H1 (cell line): ENCODE measurements around the gene VN1R2. TPM values are rescaled to one million over a fixed set of nuclear protein-coding genes. Genes with fewer than 3 reads are reported as not detected.

Experiments used
- CTCF ChIA-PET: fragments of 300-600 bp; sonication (Branson Sonifier 250); formaldehyde crosslinking; loops from one replicate; lab custom pipeline; 2021; ENCODE audit not compliant: partially characterized antibody; lab: Charles Lee
- POLR2A ChIA-PET: fragments of 300-600 bp; sonication (Branson Sonifier 250); formaldehyde crosslinking; loops from one replicate; lab custom pipeline; 2021; ENCODE audit warnings: inconsistent platforms; ENCODE audit not compliant: partially characterized antibody; lab: Charles Lee
- DNase-seq, 2 experiments: peaks; one replicate each; pipeline versions ENCODE4 v3.0.0 to v3.0.0-alpha.2; 2010 to 2022; ENCODE audit warnings: low spot score in 2 of 2, low read depth in 1 of 2, mixed read lengths in 1 of 2
- FAIRE-seq: peaks from 2 replicates; lab custom pipeline; 2011; peaks lifted over from hg19 to GRCh38; lab: Jason Lieb, UNC
- H2AFZ ChIP-seq: 2 replicates; pipeline ENCODE4 v1.8.1; 2012; ENCODE audit warnings: low read length, inconsistent platforms
- H2AK5ac ChIP-seq: 2 replicates; pipeline ENCODE4 v1.6.1; 2013; ENCODE audit warnings: low read depth, low read length
- H2BK120ac ChIP-seq: replicated peaks from 2 replicates; pipeline ENCODE3; 2013; ENCODE audit warnings: low read depth, low read length, inconsistent platforms
- H2BK12ac ChIP-seq: 2 replicates; pipeline ENCODE4 v1.6.1; 2013; ENCODE audit warnings: low read depth, low read length
- H2BK15ac ChIP-seq: 2 replicates; pipeline ENCODE4 v1.6.1; 2013; ENCODE audit warnings: low read length
- H2BK20ac ChIP-seq: 2 replicates; pipeline ENCODE4 v1.6.1; 2013; ENCODE audit warnings: low read length
- H2BK5ac ChIP-seq: 2 replicates; pipeline ENCODE4 v1.6.1; 2013; ENCODE audit warnings: low read depth, low read length
- H3K14ac ChIP-seq: 2 replicates; pipeline ENCODE4 v1.6.1; 2013; ENCODE audit warnings: inconsistent platforms; ENCODE audit not compliant: insufficient read length
- H3K18ac ChIP-seq: 2 replicates; pipeline ENCODE4 v1.6.1; 2013; ENCODE audit warnings: low read length; ENCODE audit errors: extremely low read depth
- H3K23ac ChIP-seq: 2 replicates; pipeline ENCODE4 v1.6.1; 2013; ENCODE audit warnings: inconsistent platforms; ENCODE audit not compliant: insufficient read length
- H3K23me2 ChIP-seq: 2 replicates; pipeline ENCODE4 v1.6.1; 2013; ENCODE audit warnings: low read depth, low read length
- H3K27ac ChIP-seq: 2 replicates; pipeline ENCODE4 v1.6.1; 2011; ENCODE audit warnings: low read depth, low read length, inconsistent platforms
- H3K27me3 ChIP-seq, 4 experiments: replicated peaks in 1 of 4; 1 replicate in 1 of 4; 2 replicates in 3 of 4; pipeline versions ENCODE4 v1.6.1 to v1.8.1; 2011 to 2013; ENCODE audit warnings: low read length in 3 of 4, mild to moderate bottlenecking in 3 of 4, inconsistent platforms in 2 of 4, mixed read lengths in 2 of 4, moderate library complexity in 1 of 4; ENCODE audit not compliant: control insufficient read depth in 3 of 4, insufficient read depth in 3 of 4; ENCODE audit errors: extremely low read depth in 1 of 4
- H3K36me3 ChIP-seq, 4 experiments: 2 replicates each; pipeline versions ENCODE4 v1.6.1 to v1.8.1; 2011 to 2013; ENCODE audit warnings: mild to moderate bottlenecking in 4 of 4, low read length in 3 of 4, moderate library complexity in 2 of 4, control low read depth in 1 of 4, inconsistent platforms in 1 of 4; ENCODE audit not compliant: insufficient read depth in 4 of 4, control insufficient read depth in 2 of 4
- H3K4ac ChIP-seq: replicated peaks from 2 replicates; pipeline ENCODE3; 2013; ENCODE audit warnings: low read length, low read depth, mixed read lengths, inconsistent platforms; ENCODE audit not compliant: insufficient read length
- H3K4me1 ChIP-seq, 4 experiments: replicated peaks in 1 of 4; 1 replicate in 1 of 4; 2 replicates in 3 of 4; pipeline versions ENCODE4 v1.6.1 to v1.8.1; 2011 to 2013; ENCODE audit warnings: low read length in 3 of 4, inconsistent platforms in 2 of 4, mixed read lengths in 1 of 4; ENCODE audit not compliant: insufficient read depth in 4 of 4, control insufficient read depth in 3 of 4
- H3K4me2 ChIP-seq, 2 experiments: 2 replicates each; pipeline versions ENCODE4 v1.6.1 to v1.8.1; 2011 to 2013; ENCODE audit warnings: low read depth in 2 of 2, low read length in 2 of 2, control low read depth in 1 of 2, inconsistent platforms in 1 of 2, mild to moderate bottlenecking in 1 of 2; ENCODE audit not compliant: insufficient read depth in 1 of 2
- H3K4me3 ChIP-seq, 4 experiments: fragments of 200-600, 300-600 bp in 1 of 4; sonication (generic), shearing (Covaris generic), sonication (Bioruptor Twin) in 1 of 4; 2 replicates each; pipeline versions ENCODE4 v1.5.1 to v1.8.1; 2011 to 2016; ENCODE audit warnings: low read length in 4 of 4, low read depth in 3 of 4, control low read depth in 2 of 4, inconsistent platforms in 2 of 4, mild to moderate bottlenecking in 2 of 4, mixed read lengths in 1 of 4, moderate library complexity in 1 of 4; ENCODE audit not compliant: insufficient read depth in 2 of 4; ENCODE audit errors: extremely low read depth in 1 of 4
- H3K56ac ChIP-seq: replicated peaks from 2 replicates; pipeline ENCODE3; 2013; ENCODE audit warnings: low read depth, mild to moderate bottlenecking, mixed read lengths, low read length, inconsistent platforms; ENCODE audit not compliant: insufficient read length
- H3K79me1 ChIP-seq: 2 replicates; pipeline ENCODE4 v1.6.1; 2013; ENCODE audit warnings: low read depth, low read length, control low read depth
- H3K79me2 ChIP-seq, 2 experiments: 2 replicates each; pipeline versions ENCODE4 v1.6.1 to v1.8.1; 2012 to 2013; ENCODE audit warnings: low read length in 2 of 2, mild to moderate bottlenecking in 2 of 2, inconsistent platforms in 1 of 2; ENCODE audit not compliant: insufficient read depth in 2 of 2, control insufficient read depth in 1 of 2
- H3K9ac ChIP-seq, 4 experiments: replicated peaks in 1 of 4; 1 replicate in 1 of 4; 2 replicates in 3 of 4; pipeline versions ENCODE4 v1.6.1 to v1.8.1; 2011 to 2013; ENCODE audit warnings: low read depth in 3 of 4, low read length in 3 of 4, control low read depth in 2 of 4, mild to moderate bottlenecking in 2 of 4, moderate library complexity in 2 of 4, inconsistent platforms in 1 of 4; ENCODE audit errors: extremely low read depth in 1 of 4
- H3K9me3 ChIP-seq, 2 experiments: 2 replicates each; pipeline versions ENCODE4 v1.6.1 to v1.8.1; 2012 to 2013; ENCODE audit warnings: mild to moderate bottlenecking in 2 of 2, moderate library complexity in 2 of 2, control low read depth in 1 of 2, inconsistent platforms in 1 of 2, low read depth in 1 of 2, low read length in 1 of 2, mixed read lengths in 1 of 2; ENCODE audit not compliant: insufficient read depth in 2 of 2
- H4K20me1 ChIP-seq, 2 experiments: replicated peaks in 1 of 2; 2 replicates each; pipeline versions ENCODE3 to v1.8.1; 2011 to 2013; ENCODE audit warnings: inconsistent platforms in 2 of 2, low read length in 2 of 2, mild to moderate bottlenecking in 1 of 2; ENCODE audit not compliant: insufficient read depth in 2 of 2, control insufficient read depth in 1 of 2
- H4K5ac ChIP-seq: 2 replicates; pipeline ENCODE4 v1.6.1; 2013; ENCODE audit warnings: low read length, low read depth, mixed read lengths, inconsistent platforms; ENCODE audit not compliant: insufficient read length
- H4K8ac ChIP-seq: 2 replicates; pipeline ENCODE4 v1.8.0; 2013; ENCODE audit warnings: mild to moderate bottlenecking, moderate library complexity, low read length, inconsistent platforms; ENCODE audit not compliant: insufficient read depth; ENCODE audit errors: extremely low read depth
- H4K91ac ChIP-seq: replicated peaks from 2 replicates; pipeline ENCODE3; 2013; ENCODE audit warnings: low read length, mixed read lengths, inconsistent platforms; ENCODE audit not compliant: insufficient read length
- ASH2L ChIP-seq: fragments of 200-600, 300-600 bp; sonication (generic); IDR thresholded peaks from one replicate; pipeline ENCODE4 v1.7.1; 2017; ENCODE audit warnings: low read length
- CEBPB ChIP-seq: IDR thresholded peaks from 2 replicates; pipeline ENCODE4 v1.6.1; 2012; ENCODE audit warnings: low read depth, low read length
- CHD1 ChIP-seq: IDR thresholded peaks from 2 replicates; pipeline ENCODE4 v1.6.1; 2012; ENCODE audit warnings: low read depth, low read length, improper control_type of control experiment
- CTCF ChIP-seq, 3 experiments: IDR thresholded peaks; 1 replicate in 2 of 3; 2 replicates in 1 of 3; pipeline versions ENCODE4 v1.5.1 to v1.6.1; 2011; ENCODE audit warnings: low read length in 3 of 3, mild to moderate bottlenecking in 3 of 3, inconsistent platforms in 2 of 3, low read depth in 1 of 3, moderate library complexity in 1 of 3; ENCODE audit not compliant: insufficient read depth in 1 of 3; ENCODE audit errors: control extremely low read depth in 1 of 3
- JUN ChIP-seq: IDR thresholded peaks from 2 replicates; pipeline ENCODE4 v1.6.1; 2011; ENCODE audit warnings: low read depth, mild to moderate bottlenecking, improper control_type of control experiment, low read length
- NANOG ChIP-seq: IDR thresholded peaks from 2 replicates; pipeline ENCODE4 v1.6.1; 2011; ENCODE audit warnings: low read length, low read depth, mild to moderate bottlenecking, inconsistent platforms; ENCODE audit not compliant: insufficient read depth, poor library complexity, severe bottlenecking
- SP2 ChIP-seq: IDR thresholded peaks from 2 replicates; pipeline ENCODE4 v1.6.1; 2012; ENCODE audit warnings: mild to moderate bottlenecking, low read length, inconsistent platforms
- SRF ChIP-seq: IDR thresholded peaks from 2 replicates; pipeline ENCODE4 v1.6.1; 2011; ENCODE audit warnings: mild to moderate bottlenecking, low read depth, low read length, moderate library complexity
- TAF1 ChIP-seq: IDR thresholded peaks from 2 replicates; pipeline ENCODE4 v1.6.1; 2011; ENCODE audit warnings: mild to moderate bottlenecking, low read depth, low read length
- TCF12 ChIP-seq: IDR thresholded peaks from 2 replicates; pipeline ENCODE4 v1.6.1; 2011; ENCODE audit warnings: low read depth, mild to moderate bottlenecking, low read length
- WGBS, 2 experiments: shearing (Covaris generic) in 1 of 2; methylation state at CpG; one replicate each; pipeline versions ENCODE4 v1.1.6 to v1.1.7; 2013 to 2015; ENCODE audit warnings: low lambda C conversion rate in 2 of 2, mixed read lengths in 2 of 2, inconsistent platforms in 1 of 2, low coverage in 1 of 2, missing lambda C conversion rate in 1 of 2; ENCODE audit not compliant: insufficient replicate concordance in 2 of 2, insufficient coverage in 1 of 2, insufficient read length in 1 of 2; ENCODE audit errors: extremely low coverage in 1 of 2, missing lambda C conversion rate in 1 of 2; 5-methylcytosine and 5-hydroxymethylcytosine counted together
- polyA plus RNA-seq, 7 experiments: library from polyadenylated mRNA; depleted of rRNA in 3 of 7; stranded (reverse) in 5 of 7; unstranded in 2 of 7; fragments of >200 nt in 5 of 7; fragments of 200-250 nt in 2 of 7; gene quantifications; 1 replicate in 5 of 7; 2 replicates in 1 of 7; 4 replicates in 1 of 7; pipeline versions ENCODE4 v1.2.1 to v1.2.3, GENCODE V29; 2011 to 2013; ENCODE audit warnings: missing spikeins in 2 of 7, mixed read lengths in 2 of 7
- total RNA-seq: library from RNA; stranded (reverse); fragmentation: NEBNext Ultra II Directional; extraction: Animal tissue kit (Norgen Biotek cat#: 25700); gene quantifications from 2 replicates; pipeline ENCODE4 v1.2.1, GENCODE V29; 2021

Gene VN1R2
- total and polyA plus RNA-seq, 2 of the 8 experiments (the other 6 are each of a cell fraction or from before 2014, with no cell fraction given): not detected

- no peak overlapping the region for H4K5ac ChIP-seq
- no peak overlapping the region for H3K4me3 ChIP-seq
- H3K14ac ChIP-seq: no peak overlapping the region
- peaks cover 12 to 19% of the 10 kb centered on the region in 2 experiments; a peak in 3 of 4 replicates for H3K9me3 ChIP-seq
- no peak overlapping the region for H2BK120ac ChIP-seq
- ChIA-PET CTCF (no interaction called here), POLR2A (no interaction called here)
- no peaks in the 10 kb centered on the region for H3K27me3 ChIP-seq
- 0 out of 2 replicates have a peak overlapping the region, but pooled peaks have one; percentile 65 for H2BK15ac ChIP-seq
- H3K4me2 ChIP-seq: no peak overlapping the region
- peaks cover 2% of the 10 kb centered on the region; the same call in 1 of the 2 replicates for H3K23me2 ChIP-seq
- no peak overlapping the region for H4K91ac ChIP-seq
- H3K79me1 ChIP-seq: no peaks in the 10 kb centered on the region
- no peak overlapping the region for H3K18ac ChIP-seq
- 0 out of 2 replicates have a peak overlapping the region, but pooled peaks have one; percentile 13 for H2AK5ac ChIP-seq
- H3K56ac ChIP-seq: no peak overlapping the region
- no peaks in the 10 kb centered on the region for H4K20me1 ChIP-seq
- TF ChIP-seq TAF1 (no peak), CTCF (IDR thresholded peaks at IDR 0.05; ENCODE audit: control extremely low read depth in 1 of 3, insufficient read depth in 1 of 3, low read depth in 1 of 3, low read length in 3 of 3) (no peak), SRF (no peak), JUN (no peak), CHD1 (no peak), CEBPB (no peak), TCF12 (no peak), ASH2L (no peak), NANOG (no peak), SP2 (no peak)
- TF ChIP-seq, all 59 proteins: peak for 0
- Histone ChIP-seq H3K36me3 (no peaks in the 10 kb centered on the region), H3K27ac (no peak overlapping the region), H3K4ac (no peak overlapping the region), H4K8ac (no peak overlapping the region), H2BK12ac (no peak overlapping the region), H2AFZ (no peak overlapping the region), H2BK20ac (no peak overlapping the region), H3K4me1 (no peaks in the 10 kb centered on the region), H3K79me2 (no peaks in the 10 kb centered on the region), H3K23ac (no peak overlapping the region), H3K9ac (no peak overlapping the region), H2BK5ac (no peak overlapping the region)
- DNase-seq (no peak), FAIRE-seq (no peak)
- WGBS, 2 experiments: 88% methylated on average over 7 of the region's 9 CpGs; no CpG with 5 or more reads in 1 of the 2 experiments
These were observed 14.0 kb downstream of the VN1R2 start for GRCh38 chr19:53272044-53272443.
